ENCODE results near the gene TMEM209. TPM values are rescaled to one million over a fixed set of nuclear protein-coding genes. Genes with fewer than 3 reads are reported as not detected.

The TMEM209 gene
- polyA plus RNA-seq, 1 donor = 10.7 TPM

- DNase-seq (ENCODE audit: low read depth) = no peak
These were observed 61.3 kb downstream of the TMEM209 start for GRCh38 chr7:130143986-130144311.

GRCh38 chr7:130143334-130143732, 61.9 kb downstream of the TMEM209 start:
- no peak for DNase-seq (ENCODE audit: low read depth)

GRCh38 chr7:130142654-130143333, 62.4 kb downstream of the TMEM209 start:
- DNase-seq (ENCODE audit: low read depth) = no peak

- no peak for DNase-seq (ENCODE audit: low read depth)
These were observed 63.1 kb downstream of the TMEM209 start for GRCh38 chr7:130141884-130142653.

GRCh38 chr7:130141161-130141883, 63.9 kb downstream of the TMEM209 start:
- peak; percentile 72 for DNase-seq (ENCODE audit: low read depth)

GRCh38 chr7:130140551-130141160, 64.5 kb downstream of the TMEM209 start:
- no peak for DNase-seq (ENCODE audit: low read depth)

- DNase-seq (ENCODE audit: low read depth) = no peak
These were observed 65.8 kb downstream of the TMEM209 start for GRCh38 chr7:130139193-130139960.

- no peak for DNase-seq (ENCODE audit: low read depth)
These were observed 68.0 kb downstream of the TMEM209 start for GRCh38 chr7:130137207-130137606.

- DNase-seq (ENCODE audit: low read depth) = no peak
These were observed 68.5 kb downstream of the TMEM209 start for GRCh38 chr7:130136579-130137167.

- DNase-seq (ENCODE audit: low read depth) = no peak
These were observed 69.7 kb downstream of the TMEM209 start for GRCh38 chr7:130135208-130136205.

GRCh38 chr7:130134726-130135125, 70.5 kb downstream of the TMEM209 start:
- no peak for DNase-seq (ENCODE audit: low read depth)

GRCh38 chr7:130134106-130134636, 71.0 kb downstream of the TMEM209 start:
- no peak for DNase-seq (ENCODE audit: low read depth)

GRCh38 chr7:130133029-130133782, 72.0 kb downstream of the TMEM209 start:
- DNase-seq (ENCODE audit: low read depth) = no peak

- no peak for DNase-seq (ENCODE audit: low read depth)
These were observed 73.0 kb downstream of the TMEM209 start for GRCh38 chr7:130131964-130132875.

- no peak for DNase-seq (ENCODE audit: low read depth)
These were observed 73.9 kb downstream of the TMEM209 start for GRCh38 chr7:130131191-130131834.

- DNase-seq (ENCODE audit: low read depth) = no peak
These were observed 76.2 kb downstream of the TMEM209 start for GRCh38 chr7:130129011-130129411.

- peak; percentile 52 for DNase-seq (ENCODE audit: low read depth)
These were observed 77.3 kb downstream of the TMEM209 start for GRCh38 chr7:130127821-130128317.

Measured in forelimb muscle (tissue), 1 donor.